Neural crest cell (in vitro differentiated cells): ENCODE measurements around the gene RIOX2. TPM values are rescaled to one million over a fixed set of nuclear protein-coding genes. Genes with fewer than 3 reads are reported as not detected.

Experiments
- DNase-seq: peaks from one replicate; pipeline ENCODE4 v3.0.0; 2021; ENCODE audit warnings: low read depth, mixed read lengths, low spot score
- H3K27ac Mint-ChIP-seq: one replicate; pipeline ENCODE4 v1.8.0; 2021; ENCODE audit warnings: mild to moderate bottlenecking, mixed read lengths; ENCODE audit not compliant: unreplicated experiment
- H3K27me3 Mint-ChIP-seq: 2 replicates; pipeline ENCODE4 v1.8.0; 2021; ENCODE audit warnings: low read depth, mild to moderate bottlenecking, mixed read lengths
- H3K36me3 Mint-ChIP-seq: 2 replicates; pipeline ENCODE4 v1.8.0; 2021; ENCODE audit warnings: low read depth, mild to moderate bottlenecking, mixed read lengths
- H3K4me1 Mint-ChIP-seq: 2 replicates; pipeline ENCODE4 v1.8.0; 2021; ENCODE audit warnings: mixed read lengths
- H3K4me3 Mint-ChIP-seq: one replicate; pipeline ENCODE4 v1.8.0; 2021; ENCODE audit warnings: mild to moderate bottlenecking, mixed read lengths
- H3K9me3 Mint-ChIP-seq: 2 replicates; pipeline ENCODE4 v1.8.0; 2021; ENCODE audit warnings: mixed read lengths
- total RNA-seq: library from RNA; stranded (reverse); gene quantifications from 2 replicates; pipeline ENCODE4 v1.2.1, GENCODE V29; 2021
- TF ChIP-seq, protein P1 (sequence below): fragments of 200-600 bp; sonication (generic); conservative IDR thresholded peaks from 2 replicates; pipeline ENCODE4 v1.5.0; 2021; ENCODE audit warnings: antibody characterized with exemption, mild to moderate bottlenecking

RIOX2 gene
- total RNA-seq, 1 donor from 2014 or later = 21.0 TPM

DNA sequence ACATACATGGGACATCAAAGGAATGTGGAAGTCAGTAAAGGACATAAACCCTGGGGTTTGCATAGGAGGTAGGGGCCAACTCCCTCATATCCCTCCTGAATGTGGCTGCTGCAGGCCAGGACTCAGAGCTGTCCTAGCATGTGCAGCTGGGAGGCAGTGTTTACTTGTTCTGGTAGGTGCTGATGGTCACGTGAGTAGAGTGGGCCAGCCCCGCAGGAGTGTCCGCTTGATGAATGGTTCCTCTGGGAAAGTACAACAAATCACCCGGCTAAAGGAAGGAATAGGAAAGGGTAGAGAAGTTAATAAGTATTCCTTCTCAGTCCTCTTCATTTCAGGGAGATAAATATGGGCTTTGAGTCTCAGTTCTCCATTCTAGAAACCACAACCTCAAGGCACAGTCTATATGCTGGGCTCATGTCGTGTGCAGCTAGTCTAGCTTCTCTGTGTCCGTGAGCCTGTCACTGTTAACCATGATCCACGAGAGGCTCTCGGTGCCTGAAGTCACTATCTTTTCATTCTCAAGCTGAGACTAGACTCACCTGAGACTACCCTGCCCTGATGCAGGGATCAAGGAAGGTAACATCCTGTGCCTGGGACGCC is 17.9 kb downstream of the RIOX2 start:
- no peaks in the 10 kb centered on the region for H3K9me3 Mint-ChIP-seq
- TF ChIP-seq, protein P1, sequence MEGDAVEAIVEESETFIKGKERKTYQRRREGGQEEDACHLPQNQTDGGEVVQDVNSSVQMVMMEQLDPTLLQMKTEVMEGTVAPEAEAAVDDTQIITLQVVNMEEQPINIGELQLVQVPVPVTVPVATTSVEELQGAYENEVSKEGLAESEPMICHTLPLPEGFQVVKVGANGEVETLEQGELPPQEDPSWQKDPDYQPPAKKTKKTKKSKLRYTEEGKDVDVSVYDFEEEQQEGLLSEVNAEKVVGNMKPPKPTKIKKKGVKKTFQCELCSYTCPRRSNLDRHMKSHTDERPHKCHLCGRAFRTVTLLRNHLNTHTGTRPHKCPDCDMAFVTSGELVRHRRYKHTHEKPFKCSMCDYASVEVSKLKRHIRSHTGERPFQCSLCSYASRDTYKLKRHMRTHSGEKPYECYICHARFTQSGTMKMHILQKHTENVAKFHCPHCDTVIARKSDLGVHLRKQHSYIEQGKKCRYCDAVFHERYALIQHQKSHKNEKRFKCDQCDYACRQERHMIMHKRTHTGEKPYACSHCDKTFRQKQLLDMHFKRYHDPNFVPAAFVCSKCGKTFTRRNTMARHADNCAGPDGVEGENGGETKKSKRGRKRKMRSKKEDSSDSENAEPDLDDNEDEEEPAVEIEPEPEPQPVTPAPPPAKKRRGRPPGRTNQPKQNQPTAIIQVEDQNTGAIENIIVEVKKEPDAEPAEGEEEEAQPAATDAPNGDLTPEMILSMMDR = no peak

DNA sequence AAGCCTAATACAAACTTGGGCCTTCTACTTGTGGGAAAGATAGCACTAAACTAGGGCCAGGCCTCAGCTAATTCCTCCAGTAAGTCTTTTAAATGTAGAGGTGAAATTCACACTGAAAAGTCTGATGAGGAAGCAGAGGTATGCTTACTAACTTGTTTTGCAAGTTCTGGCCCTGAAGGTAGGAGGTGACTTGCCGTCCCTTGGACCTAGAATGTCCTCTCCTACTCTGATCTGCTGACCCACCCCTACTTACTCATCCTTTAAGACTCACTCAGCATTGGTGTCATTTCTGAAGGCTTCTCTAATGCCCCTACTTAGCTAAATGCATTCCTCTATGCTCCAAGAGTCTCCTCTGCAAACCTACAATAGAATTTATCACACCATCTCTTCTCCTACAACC is 19.4 kb downstream of the RIOX2 start:
- TF ChIP-seq, protein P1 = no peak
- Mint-ChIP-seq H3K36me3 (peaks cover 16% of the 10 kb centered on the region), H3K9me3 (no peaks in the 10 kb centered on the region), H3K27ac (no peak overlapping the region), H3K4me1 (no peaks in the 10 kb centered on the region), H3K4me3 (no peak overlapping the region), H3K27me3 (no peaks in the 10 kb centered on the region)
- DNase-seq = no peak

More for the DNA sequence above, 17.9 kb downstream of the RIOX2 start:
- Mint-ChIP-seq H3K36me3 (peaks cover 8% of the 10 kb centered on the region), H3K4me1 (no peaks in the 10 kb centered on the region), H3K4me3 (no peak overlapping the region), H3K27me3 (no peaks in the 10 kb centered on the region), H3K27ac (no peak overlapping the region)
- no peak for DNase-seq

DNA sequence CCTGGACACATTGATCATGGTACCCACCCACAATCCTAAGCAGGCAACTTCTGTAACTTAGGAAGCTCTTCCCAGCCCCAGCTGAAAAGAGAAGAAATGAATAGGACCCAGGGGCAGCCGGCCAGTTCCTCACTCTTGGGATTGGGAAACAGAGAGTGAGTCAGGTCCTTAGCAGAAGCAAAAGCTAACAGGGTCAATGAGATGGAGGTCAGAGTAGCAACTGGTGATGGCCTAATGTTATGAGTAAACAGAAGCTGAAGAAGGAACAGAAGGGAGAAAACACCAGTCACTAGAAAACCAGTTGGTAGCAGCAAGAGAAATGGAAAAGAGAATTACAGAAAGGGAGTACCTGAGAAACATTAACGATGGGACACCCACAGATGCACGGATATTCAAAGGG is 20.0 kb downstream of the RIOX2 start:
- TF ChIP-seq, protein P1 = no peak
- no peak for DNase-seq
- Mint-ChIP-seq H3K4me1 (no peaks in the 10 kb centered on the region), H3K27ac (no peak overlapping the region), H3K27me3 (no peaks in the 10 kb centered on the region), H3K9me3 (no peaks in the 10 kb centered on the region), H3K4me3 (no peak overlapping the region), H3K36me3 (peaks cover 16% of the 10 kb centered on the region)

DNA sequence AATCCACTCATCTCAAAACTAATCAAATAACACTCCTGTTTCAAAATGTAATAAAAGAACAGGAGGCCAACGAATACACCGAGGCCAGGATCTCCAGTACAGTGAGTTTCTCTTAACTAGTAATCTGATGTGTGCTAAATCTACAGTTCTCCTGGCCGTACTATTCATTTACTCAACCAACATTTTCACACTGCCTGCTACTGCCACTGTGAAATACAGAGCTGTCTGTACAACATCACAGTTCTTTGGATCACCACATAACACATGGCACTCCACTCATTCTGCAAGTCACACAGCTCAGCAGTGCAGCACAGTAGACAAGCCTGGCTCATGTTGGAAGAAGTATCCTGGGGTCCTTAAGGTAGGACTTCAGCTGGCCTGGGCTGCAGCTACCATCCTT is 21.9 kb downstream of the RIOX2 start:
- Mint-ChIP-seq H3K9me3 (no peaks in the 10 kb centered on the region), H3K36me3 (peaks cover 20% of the 10 kb centered on the region), H3K4me1 (no peaks in the 10 kb centered on the region), H3K27me3 (no peaks in the 10 kb centered on the region), H3K27ac (no peak overlapping the region), H3K4me3 (no peak overlapping the region)
- no peak for DNase-seq
- TF ChIP-seq, protein P1 = no peak

DNA sequence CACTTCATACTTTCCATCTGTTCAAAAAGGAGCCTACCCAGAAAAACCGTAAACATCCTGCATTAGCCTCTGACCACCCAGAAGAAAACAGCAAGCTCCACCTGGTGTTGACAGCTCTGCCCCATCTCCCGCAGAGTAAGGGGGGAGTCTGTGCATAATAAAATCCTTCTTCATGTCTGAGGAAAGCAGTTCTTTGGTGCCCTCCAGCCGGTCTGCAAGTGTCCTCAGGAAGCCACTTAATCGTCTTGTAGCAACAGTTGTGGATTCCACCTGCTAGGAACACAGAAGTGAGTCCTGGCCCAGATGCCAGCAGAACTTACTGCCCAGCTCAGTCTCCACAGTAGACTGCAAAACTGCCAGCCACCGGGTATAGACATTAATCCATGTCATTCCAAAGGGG is 22.5 kb downstream of the RIOX2 start:
- Mint-ChIP-seq H3K27ac (no peak overlapping the region), H3K4me3 (no peak overlapping the region), H3K27me3 (no peaks in the 10 kb centered on the region), H3K9me3 (no peaks in the 10 kb centered on the region), H3K4me1 (no peaks in the 10 kb centered on the region), H3K36me3 (peaks cover 20% of the 10 kb centered on the region)
- TF ChIP-seq, protein P1 = no peak
- DNase-seq = no peak

DNA sequence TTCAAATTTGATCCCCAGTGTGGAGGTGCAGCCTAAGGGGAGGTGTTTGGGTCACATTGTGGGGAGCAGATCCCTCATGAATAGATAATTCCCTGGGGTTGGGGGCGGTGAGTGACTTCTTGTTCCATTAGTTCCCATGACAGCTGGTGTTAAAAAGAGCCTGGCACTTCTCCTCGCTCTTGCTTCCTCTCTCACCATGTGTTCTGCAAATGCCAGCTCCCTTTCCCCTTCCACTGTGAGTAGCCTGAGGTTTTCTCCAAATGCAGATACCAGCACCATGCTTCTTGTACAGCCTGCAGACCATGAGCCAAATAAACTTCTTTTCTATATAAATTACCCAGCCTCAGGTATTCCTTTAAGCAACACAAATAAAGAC is 23.1 kb downstream of the RIOX2 start:
- peaks cover 16% of the 10 kb centered on the region for H3K36me3 Mint-ChIP-seq

More for the DNA sequence above, 23.1 kb downstream of the RIOX2 start:
- Mint-ChIP-seq H3K27ac (no peak overlapping the region), H3K9me3 (no peaks in the 10 kb centered on the region), H3K4me3 (no peak overlapping the region), H3K4me1 (no peaks in the 10 kb centered on the region), H3K27me3 (no peaks in the 10 kb centered on the region)
- TF ChIP-seq, protein P1 = no peak
- DNase-seq = no peak
